RPMI7951 (cell line): ENCODE data around the gene MCL1. TPM values are rescaled to one million over a fixed set of nuclear protein-coding genes. Genes with fewer than 3 reads are reported as not detected.

Experiments
- DNase-seq: peaks from one replicate; pipeline ENCODE4 v3.0.0-alpha.2; 2012; ENCODE audit warnings: low read depth
- total RNA-seq: library from RNA; depleted of rRNA; stranded (reverse); fragments of >200 nt; shearing (Covaris generic); gene quantifications from 2 replicates; pipeline ENCODE4 v1.2.3, GENCODE V29; 2014

The MCL1 gene
- total RNA-seq, 1 experiment from 2014 or later = 119 TPM

GRCh38 chr1:150557813-150558212 is 21.6 kb downstream of the MCL1 start:
- DNase-seq = no peak

- DNase-seq = no peak
Observed at GRCh38 chr1:150557065-150557600, 22.3 kb downstream of the MCL1 start.

GRCh38 chr1:150555971-150556865 is 23.2 kb downstream of the MCL1 start:
- no peak for DNase-seq

- no peak for DNase-seq
Observed at GRCh38 chr1:150555198-150555970, 24.0 kb downstream of the MCL1 start.

GRCh38 chr1:150554086-150554452 is 25.3 kb downstream of the MCL1 start:
- DNase-seq = no peak

- DNase-seq = no peak
Observed at GRCh38 chr1:150553392-150554085, 25.9 kb downstream of the MCL1 start.

GRCh38 chr1:150552911-150553289 is 26.5 kb downstream of the MCL1 start:
- DNase-seq = no peak

GRCh38 chr1:150552128-150552910 is 27.1 kb downstream of the MCL1 start:
- DNase-seq = peak; percentile 68

- DNase-seq = no peak
Observed at GRCh38 chr1:150551784-150552127, 27.7 kb downstream of the MCL1 start.

GRCh38 chr1:150551051-150551783 is 28.2 kb downstream of the MCL1 start:
- DNase-seq = no peak

GRCh38 chr1:150550222-150551050 is 29.0 kb downstream of the MCL1 start:
- peak; percentile 36 for DNase-seq

- DNase-seq = no peak
Observed at GRCh38 chr1:150549496-150550221, 29.8 kb downstream of the MCL1 start.

- peak; percentile 75 for DNase-seq
Observed at GRCh38 chr1:150548632-150549495, 30.5 kb downstream of the MCL1 start, which contains the start of gene ADAMTSL4. Gene ADAMTSL4 (plus strand): TSS chr1:150549408. CDS start chr1:150552289, 2,881 bp downstream.

- DNase-seq = no peak
Observed at GRCh38 chr1:150548324-150548631, 31.1 kb downstream of the MCL1 start.

GRCh38 chr1:150546294-150546937 is 33.0 kb downstream of the MCL1 start:
- DNase-seq = no peak

GRCh38 chr1:150545486-150546032 is 33.9 kb downstream of the MCL1 start:
- no peak for DNase-seq

GRCh38 chr1:150544204-150544603 is 35.2 kb downstream of the MCL1 start:
- DNase-seq = no peak
